ENCODE results near the gene RBMS3. TPM values are rescaled to one million over a fixed set of nuclear protein-coding genes. Genes with fewer than 3 reads are reported as not detected.

The RBMS3 gene
- total and polyA plus RNA-seq, 12 donors, result 8.7 to 90.1 (median 51.2) TPM

GRCh38 chr3:29583861-29584260, 303.0 kb downstream of the RBMS3 start:
- H3K4me3 ChIP-seq, result no peak overlapping the region
- H3K36me3 ChIP-seq (replicated peaks in 1 of 2), result no peaks in the 10 kb centered on the region
- H3K27ac ChIP-seq, result no peak overlapping the region
- intact Hi-C loops (cut with DNase I), result no loop called here
- no peak for DNase-seq
- no peak for TF ChIP-seq POLR2A (IDR thresholded peaks at IDR 0.05)
- H3K4me1 ChIP-seq (replicated peaks in 1 of 2), result peaks cover 0 to 23% of the 10 kb centered on the region in 2 donors
- H3K9me3 ChIP-seq (replicated peaks in 1 of 3), result no peaks in the 10 kb centered on the region
- H3K27me3 ChIP-seq, result no peaks in the 10 kb centered on the region

GRCh38 chr3:29585368-29585767, 304.5 kb downstream of the RBMS3 start:
- 76 to 94% (median 92%) methylated on average over 3 of the region's 3 CpGs for WGBS, 4 donors
- no peaks in the 10 kb centered on the region for H3K36me3 ChIP-seq (replicated peaks in 1 of 2)
- intact Hi-C loops (cut with DNase I), result no loop called here
- TF ChIP-seq CTCF (IDR thresholded peaks at IDR 0.05) (no peak), POLR2A (IDR thresholded peaks at IDR 0.05) (no peak)
- H3K4me1 ChIP-seq (replicated peaks in 1 of 2), result peaks cover 0 to 23% of the 10 kb centered on the region in 2 donors
- H3K27ac ChIP-seq, result no peak overlapping the region
- H3K4me3 ChIP-seq, result no peak overlapping the region
- DNase-seq, result no peak
- no peaks in the 10 kb centered on the region for H3K27me3 ChIP-seq
- H3K9me3 ChIP-seq (replicated peaks in 1 of 3), result no peaks in the 10 kb centered on the region

GRCh38 chr3:29587340-29587739, 306.5 kb downstream of the RBMS3 start:
- H3K27ac ChIP-seq, result no peak overlapping the region
- H3K4me3 ChIP-seq, result no peak overlapping the region
- no peaks in the 10 kb centered on the region for H3K9me3 ChIP-seq (replicated peaks in 1 of 3)
- DNase-seq, result no peak
- H3K27me3 ChIP-seq, result no peaks in the 10 kb centered on the region
- intact Hi-C loops (cut with DNase I), result no loop called here
- TF ChIP-seq POLR2A (IDR thresholded peaks at IDR 0.05), result no peak
- no peak for TF ChIP-seq CTCF (IDR thresholded peaks at IDR 0.05)
- no peaks in the 10 kb centered on the region for H3K36me3 ChIP-seq (replicated peaks in 1 of 2)
- 71 to 81% (median 75%) methylated on average over 2 of the region's 2 CpGs for WGBS, 4 donors
- peaks cover 0 to 17% of the 10 kb centered on the region in 2 donors for H3K4me1 ChIP-seq (replicated peaks in 1 of 2)

GRCh38 chr3:29590012-29590411, 309.1 kb downstream of the RBMS3 start:
- DNase-seq, result no peak
- no peaks in the 10 kb centered on the region for H3K9me3 ChIP-seq (replicated peaks in 1 of 3)
- no peaks in the 10 kb centered on the region for H3K36me3 ChIP-seq (replicated peaks in 1 of 2)
- H3K27ac ChIP-seq, result no peak overlapping the region
- intact Hi-C loops (cut with DNase I), result no loop called here
- H3K4me1 ChIP-seq (replicated peaks in 1 of 2), result no peaks in the 10 kb centered on the region
- no peaks in the 10 kb centered on the region for H3K27me3 ChIP-seq
- no peak overlapping the region for H3K4me3 ChIP-seq
- WGBS, 4 donors, result 87 to 94% (median 92%) methylated on average over 1 of the region's 1 CpG
- TF ChIP-seq POLR2A (IDR thresholded peaks at IDR 0.05) (no peak), CTCF (IDR thresholded peaks at IDR 0.05) (no peak)

- H3K4me1 ChIP-seq (replicated peaks in 1 of 2), result no peaks in the 10 kb centered on the region
- no peaks in the 10 kb centered on the region for H3K36me3 ChIP-seq (replicated peaks in 1 of 2)
- no peaks in the 10 kb centered on the region for H3K27me3 ChIP-seq
- H3K9me3 ChIP-seq (replicated peaks in 1 of 3), result no peaks in the 10 kb centered on the region
- intact Hi-C loops (cut with DNase I), result no loop called here
- no peak overlapping the region for H3K27ac ChIP-seq
- no peak for TF ChIP-seq POLR2A (IDR thresholded peaks at IDR 0.05)
- no peak for TF ChIP-seq CTCF (IDR thresholded peaks at IDR 0.05)
- no peak overlapping the region for H3K4me3 ChIP-seq
- no peak for DNase-seq
Measured at GRCh38 chr3:29590461-29590860, 309.6 kb downstream of the RBMS3 start.
